WTC11 (cell line): Measurements from ENCODE around the gene RILPL1. TPM values are rescaled to one million over a fixed set of nuclear protein-coding genes. Genes with fewer than 3 reads are reported as not detected.

Source experiments
- ATAC-seq: fragments of 200-7000 bp; cut with Tn5 transposase; 2 replicates; pipeline ENCODE4 v1.10.0; 2021; ENCODE audit warnings: mild to moderate bottlenecking, moderate library complexity
- CTCF ChIA-PET: fragments of 300-600 bp; sonication (Branson Sonifier 250); formaldehyde crosslinking; loops from one replicate; lab custom pipeline; 2021; ENCODE audit warnings: antibody characterized with exemption; lab: Charles Lee
- POLR2A ChIA-PET: fragments of 350-600 bp; sonication (Branson Sonifier 250); formaldehyde crosslinking; loops from one replicate; lab custom pipeline; 2021; ENCODE audit warnings: antibody characterized with exemption; lab: Charles Lee
- DNase-seq: peaks from one replicate; pipeline ENCODE4 v3.0.0; 2021; ENCODE audit warnings: low spot score
- H3K27ac Mint-ChIP-seq: 2 replicates; pipeline ENCODE4 v1.8.0; 2021; ENCODE audit warnings: mixed read lengths
- H3K27me3 Mint-ChIP-seq: 2 replicates; pipeline ENCODE4 v1.8.0; 2021; ENCODE audit warnings: low read depth, mild to moderate bottlenecking, moderate library complexity, mixed read lengths
- H3K36me3 Mint-ChIP-seq: 2 replicates; pipeline ENCODE4 v1.8.0; 2021; ENCODE audit warnings: mixed read lengths
- H3K4me1 Mint-ChIP-seq: 2 replicates; pipeline ENCODE4 v1.8.0; 2022; ENCODE audit warnings: mixed read lengths
- H3K4me3 Mint-ChIP-seq: 2 replicates; pipeline ENCODE4 v1.8.0; 2021; ENCODE audit warnings: mild to moderate bottlenecking, moderate library complexity, mixed read lengths
- H3K9me3 Mint-ChIP-seq: 2 replicates; pipeline ENCODE4 v1.8.0; 2021; ENCODE audit warnings: mixed read lengths
- ARID4B ChIP-seq: sonication (generic); formaldehyde crosslinking; IDR thresholded peaks from 2 replicates; pipeline ENCODE4 v1.8.0; 2023; ENCODE audit warnings: missing genetic modification reagents, mild to moderate bottlenecking, borderline replicate concordance
- CBFB ChIP-seq: sonication (generic); formaldehyde crosslinking; IDR thresholded peaks from 2 replicates; pipeline ENCODE4 v1.8.1; 2022; ENCODE audit warnings: mild to moderate bottlenecking, low read depth, missing genetic modification reagents
- CTCF ChIP-seq: fragments of 200-600 bp; IDR thresholded peaks from 2 replicates; pipeline ENCODE4 v1.8.0; 2022; ENCODE audit warnings: antibody characterized with exemption
- IRF1 ChIP-seq: sonication (generic); formaldehyde crosslinking; IDR thresholded peaks from 2 replicates; pipeline ENCODE4 v1.8.0; 2023; ENCODE audit warnings: missing genetic modification reagents
- MYBL2 ChIP-seq: sonication (generic); formaldehyde crosslinking; IDR thresholded peaks from 2 replicates; pipeline ENCODE4 v1.8.1; 2023; ENCODE audit warnings: mild to moderate bottlenecking, moderate library complexity, missing genetic modification reagents
- PRRX2 ChIP-seq: fragments of 250-450 bp; sonication (Bioruptor Pico); IDR thresholded peaks from 2 replicates; pipeline ENCODE4 v1.8.0; 2021; ENCODE audit warnings: mild to moderate bottlenecking
- STAT6 ChIP-seq: sonication (generic); formaldehyde crosslinking; conservative IDR thresholded peaks from 2 replicates; pipeline ENCODE4 v1.8.1; 2023; ENCODE audit warnings: mild to moderate bottlenecking, low read depth, missing genetic modification reagents, moderate library complexity
- ZBTB43 ChIP-seq: sonication (generic); formaldehyde crosslinking; IDR thresholded peaks from 2 replicates; pipeline ENCODE4 v1.8.1; 2023; ENCODE audit warnings: mild to moderate bottlenecking, missing genetic modification reagents
- total RNA-seq: library from RNA; stranded (reverse); gene quantifications from 3 replicates; pipeline ENCODE4 v1.2.3, GENCODE V29; 2021

RILPL1 gene
- total RNA-seq, 1 experiment from 2014 or later, result 8.2 TPM

- no peak for TF ChIP-seq IRF1 (CRISPR knock-in tag)
Measured at GRCh38 chr12:123550700-123551099, 17.2 kb upstream of the RILPL1 start (continued).

- no peak overlapping the region for H3K4me3 Mint-ChIP-seq
- CTCF ChIA-PET, result interaction anchor here (1.0 kb wide), 1 partner anchor 310 kb away, joined by 3 read pairs; no protein-coding TSS in a partner anchor
- POLR2A ChIA-PET, result no interaction called here
Measured at GRCh38 chr12:123548107-123548506, 14.6 kb upstream of the RILPL1 start.

More at GRCh38 chr12:123548107-123548506, 14.6 kb upstream of the RILPL1 start:
- H3K27ac Mint-ChIP-seq, result no peak overlapping the region
- TF ChIP-seq MYBL2, result no peak
- TF ChIP-seq CBFB, result no peak
- TF ChIP-seq ZBTB43 (CRISPR knock-in tag), result no peak
- TF ChIP-seq ARID4B, result no peak
- no peak for TF ChIP-seq PRRX2 (CRISPR knock-in tag)
- TF ChIP-seq CTCF, result no peak
- TF ChIP-seq STAT6, result no peak
- TF ChIP-seq, all 79 proteins: peak for 0
- no peaks in the 10 kb centered on the region for H3K4me1 Mint-ChIP-seq
- ATAC-seq (no peak), DNase-seq (no peak)
- peaks cover 11% of the 10 kb centered on the region for H3K9me3 Mint-ChIP-seq
- peaks cover 15% of the 10 kb centered on the region for H3K27me3 Mint-ChIP-seq
- no peaks in the 10 kb centered on the region for H3K36me3 Mint-ChIP-seq
